RKO (cell line): ENCODE results near the gene TRIM72.
"Not testable (repeated sequence)": the region's sequence is repeated elsewhere in the genome, so short reads cannot be mapped to it uniquely, and the experiment has no call there.

Experiments
- DNase-seq: peaks from one replicate; pipeline ENCODE4 v3.0.0-alpha.2; 2016; ENCODE audit warnings: low spot score

TRIM72 gene

GRCh38 chr16:31213877-31214707 is at the start of gene TRIM72:
Gene TRIM72, plus strand, starts transcription at chr16:31214119. Its CDS starts 620 bp downstream, at chr16:31214739.
- no peak for DNase-seq

- no peak for DNase-seq
These were observed 46.6 kb upstream of the TRIM72 start for GRCh38 chr16:31167315-31167714.

GRCh38 chr16:31168848-31169247 is 45.1 kb upstream of the TRIM72 start:
- no peak for DNase-seq

GRCh38 chr16:31170048-31170447 is 43.9 kb upstream of the TRIM72 start:
- not testable (repeated sequence) for DNase-seq

GRCh38 chr16:31177136-31177535 is 36.8 kb upstream of the TRIM72 start:
- DNase-seq: peak; percentile 62

GRCh38 chr16:31179219-31179746 is 34.6 kb upstream of the TRIM72 start:
- no peak for DNase-seq

GRCh38 chr16:31179747-31180459 is 34.0 kb upstream of the TRIM72 start, which contains the start of gene FUS:
Gene FUS, plus strand, starts transcription at chr16:31180139. Its CDS starts 76 bp downstream, at chr16:31180215.
- peak; percentile 83 for DNase-seq

GRCh38 chr16:31181102-31181830 is 32.7 kb upstream of the TRIM72 start:
- peak; percentile 68 for DNase-seq

- DNase-seq: peak; percentile 36
These were observed 31.5 kb upstream of the TRIM72 start for GRCh38 chr16:31182391-31182790.

- DNase-seq: no peak
These were observed 30.2 kb upstream of the TRIM72 start for GRCh38 chr16:31183432-31184428.

GRCh38 chr16:31184888-31185287 is 29.0 kb upstream of the TRIM72 start:
- no peak for DNase-seq

GRCh38 chr16:31185339-31185738 is 28.6 kb upstream of the TRIM72 start:
- no peak for DNase-seq

GRCh38 chr16:31186176-31186575 is 27.7 kb upstream of the TRIM72 start:
- no peak for DNase-seq

GRCh38 chr16:31186930-31187807 is 26.8 kb upstream of the TRIM72 start:
- no peak for DNase-seq

- no peak for DNase-seq
These were observed 26.1 kb upstream of the TRIM72 start for GRCh38 chr16:31187808-31188189.

- no peak for DNase-seq
These were observed 25.2 kb upstream of the TRIM72 start for GRCh38 chr16:31188450-31189411.

- no peak for DNase-seq
These were observed 24.5 kb upstream of the TRIM72 start for GRCh38 chr16:31189412-31189778.

- DNase-seq: no peak
These were observed 23.9 kb upstream of the TRIM72 start for GRCh38 chr16:31190061-31190460.
